GM12872 (cell line): Measurements from ENCODE around the gene BEST1.

Experiments
- CTCF ChIP-seq: IDR thresholded peaks from 3 replicates; pipeline ENCODE4 v1.5.1; 2011; ENCODE audit warnings: low read depth, mild to moderate bottlenecking, low read length, moderate library complexity; ENCODE audit not compliant: insufficient read depth

BEST1 gene

DNA sequence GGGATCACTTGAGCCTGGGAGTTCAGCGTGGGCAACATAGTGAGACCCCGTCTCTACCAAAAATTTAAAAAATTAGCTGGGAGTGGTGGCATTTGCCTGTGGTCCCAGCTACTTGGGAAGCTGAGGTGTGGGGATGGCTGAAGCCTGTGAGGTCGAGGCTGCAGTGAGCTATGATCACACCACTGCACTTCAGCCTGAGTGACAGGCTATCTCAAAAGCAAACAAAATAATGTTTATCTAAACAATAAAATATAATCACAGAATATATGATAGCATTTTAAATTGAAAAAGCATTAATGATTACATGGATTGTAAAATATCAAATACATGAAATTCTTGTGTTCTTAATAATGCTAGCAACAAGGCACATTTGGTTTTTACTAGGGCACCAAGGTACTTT, 2.7 kb downstream of the BEST1 start:
- no peak for TF ChIP-seq CTCF

DNA sequence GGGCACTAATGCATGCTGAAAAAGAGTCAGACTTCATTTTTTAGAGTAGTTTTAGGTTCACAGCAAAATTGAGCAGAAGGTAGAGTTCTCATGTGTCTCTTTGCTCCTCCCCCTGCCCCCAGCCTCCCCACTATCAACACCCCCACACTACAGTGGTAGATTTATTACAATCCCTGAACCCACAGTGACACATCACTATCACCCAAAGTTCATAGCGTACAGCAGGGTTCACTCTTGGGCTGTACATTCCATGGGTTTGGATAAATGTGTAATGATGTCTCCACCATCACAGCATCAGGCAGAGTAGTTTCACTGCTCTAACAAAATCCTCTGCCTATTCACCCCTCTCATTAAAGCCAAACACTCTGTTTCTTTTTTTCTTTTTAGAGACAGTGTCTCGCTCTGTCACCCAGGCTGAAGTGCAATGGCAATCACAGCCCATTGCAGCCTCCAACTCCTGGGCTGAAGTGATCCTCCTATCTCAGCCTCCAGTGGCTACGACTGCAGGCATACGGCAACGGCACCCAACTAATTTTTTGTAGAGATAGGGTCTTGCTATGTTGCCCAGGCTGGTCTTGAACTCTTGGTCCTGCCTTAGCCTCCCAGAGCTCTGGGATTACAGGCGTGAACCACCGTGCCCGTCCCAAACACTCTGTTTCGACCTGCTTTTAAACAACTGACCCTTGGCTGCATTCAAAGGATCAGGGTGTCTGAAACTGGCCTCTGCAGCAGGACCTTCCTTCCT, 4.1 kb downstream of the BEST1 start:
- TF ChIP-seq CTCF, result no peak

- TF ChIP-seq CTCF, result no peak
Measured at GRCh38 chr11:61954851-61955421, 4.8 kb downstream of the BEST1 start.

DNA sequence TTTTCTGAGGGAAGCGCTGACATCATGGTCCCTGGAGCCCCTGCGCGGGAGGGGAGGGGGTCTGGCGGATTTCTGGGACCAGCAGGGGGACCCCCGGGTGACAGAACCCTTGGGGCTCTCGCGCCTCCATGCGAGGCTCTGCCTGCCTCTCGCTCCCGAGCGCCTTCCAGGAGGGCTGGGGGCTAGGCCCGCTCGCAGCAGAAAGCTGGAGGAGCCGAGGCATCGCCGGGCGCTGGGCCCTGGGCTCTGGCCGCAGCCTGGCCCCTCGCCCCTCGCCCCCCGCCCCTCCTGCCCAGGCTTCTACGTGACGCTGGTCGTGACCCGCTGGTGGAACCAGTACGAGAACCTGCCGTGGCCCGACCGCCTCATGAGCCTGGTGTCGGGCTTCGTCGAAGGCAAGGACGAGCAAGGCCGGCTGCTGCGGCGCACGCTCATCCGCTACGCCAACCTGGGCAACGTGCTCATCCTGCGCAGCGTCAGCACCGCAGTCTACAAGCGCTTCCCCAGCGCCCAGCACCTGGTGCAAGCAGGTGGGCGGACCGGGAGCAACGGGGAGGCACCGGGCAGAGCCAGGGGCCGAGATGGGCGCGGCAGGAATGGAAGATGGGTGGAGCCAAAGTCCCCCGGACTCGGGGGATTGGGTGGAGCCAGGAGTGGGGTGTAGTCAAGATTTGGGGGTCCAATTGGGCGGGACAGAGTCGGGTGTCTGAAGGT, 5.4 kb downstream of the BEST1 start:
- TF ChIP-seq CTCF, result no peak

DNA sequence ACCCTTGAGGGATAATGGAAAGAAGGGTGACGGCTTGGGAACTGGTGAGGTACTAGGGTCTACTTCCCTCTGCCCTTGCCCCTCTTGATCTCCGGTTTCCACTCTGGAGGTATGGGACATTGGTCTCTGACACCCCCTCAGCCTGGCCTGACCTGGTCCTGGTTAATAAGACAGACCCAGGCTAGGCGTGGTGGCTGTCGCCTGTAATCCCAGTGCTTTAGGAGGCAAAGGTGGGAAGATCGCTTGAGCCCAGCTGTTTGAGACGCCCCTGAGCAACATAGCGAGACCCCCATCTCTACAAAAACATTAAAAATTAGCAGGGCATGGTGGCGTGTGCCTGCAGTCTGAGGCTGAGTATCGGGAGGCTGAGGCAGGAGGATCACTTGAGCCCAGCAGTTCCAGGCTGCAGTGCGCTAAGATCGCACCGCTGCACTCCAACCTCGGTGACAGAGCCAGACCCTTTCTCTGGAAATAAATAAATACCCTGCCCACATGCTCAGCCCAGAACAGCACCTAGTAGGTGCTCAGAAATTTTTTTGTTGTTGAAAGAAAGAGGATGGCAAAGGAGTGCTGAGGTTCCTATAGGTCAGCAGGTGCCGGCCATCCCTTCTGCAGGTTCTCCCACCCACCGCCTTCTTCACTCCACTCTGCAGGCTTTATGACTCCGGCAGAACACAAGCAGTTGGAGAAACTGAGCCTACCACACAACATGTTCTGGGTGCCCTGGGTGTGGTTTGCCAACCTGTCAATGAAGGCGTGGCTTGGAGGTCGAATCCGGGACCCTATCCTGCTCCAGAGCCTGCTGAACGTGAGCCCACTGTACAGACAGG, 6.3 kb downstream of the BEST1 start:
- TF ChIP-seq CTCF, result no peak

DNA sequence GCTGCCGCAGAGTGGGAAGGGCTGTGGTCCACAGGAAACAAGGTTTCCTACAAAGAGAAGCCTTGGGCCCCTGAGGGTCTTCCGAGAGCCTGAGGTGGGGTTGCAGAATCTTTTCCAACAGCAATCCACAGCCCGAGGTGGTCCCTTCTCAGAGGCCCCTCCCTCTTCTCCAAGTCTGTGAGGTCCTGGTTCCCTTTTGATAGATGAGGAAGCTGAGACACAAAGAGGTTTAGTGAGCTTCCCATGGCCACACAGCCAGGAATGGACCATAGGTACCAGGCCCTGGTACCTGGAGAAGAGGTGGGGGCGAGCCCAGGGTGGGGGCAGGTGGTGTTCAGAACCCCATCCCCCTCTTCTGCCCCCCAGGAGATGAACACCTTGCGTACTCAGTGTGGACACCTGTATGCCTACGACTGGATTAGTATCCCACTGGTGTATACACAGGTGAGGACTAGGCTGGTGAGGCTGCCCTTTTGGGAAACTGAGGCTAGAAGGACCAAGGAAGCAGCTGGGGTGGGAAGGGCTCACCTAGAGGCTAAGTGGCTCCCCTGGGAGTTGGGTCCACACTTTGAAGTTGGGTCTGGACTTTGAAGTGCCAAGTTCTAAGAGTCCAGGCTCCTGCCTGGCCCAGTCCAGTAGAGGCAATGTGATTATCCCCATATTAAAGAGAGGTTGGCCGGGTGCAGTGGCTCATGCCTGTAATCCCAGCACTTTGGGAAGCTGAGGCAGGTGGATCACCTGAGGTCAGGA, 7.0 kb downstream of the BEST1 start:
- TF ChIP-seq CTCF, result no peak
